Pancreas (tissue), 10 donors: Measurements from ENCODE around the gene KRT20. TPM values are rescaled to one million over a fixed set of nuclear protein-coding genes. Genes with fewer than 3 reads are reported as not detected.
A peak's percentile ranks its signal among the peaks of the same experiment; 100 is the strongest.

Experiments
- ATAC-seq, 4 donors: fragments of 200-7000 bp; cut with Tn5 transposase; one replicate each; pipeline versions ENCODE4 v1.8.0 to v1.9.1; 2020; ENCODE audit warnings: mild to moderate bottlenecking in 4 of 4, moderate library complexity in 4 of 4
- DNase-seq, 6 donors: peaks; one replicate each; pipeline ENCODE4 v3.0.0-alpha.2; 2020
- FAIRE-seq: peaks from 2 replicates; lab custom pipeline; 2012; peaks lifted over from hg19 to GRCh38; lab: Jason Lieb, UNC
- H3K27ac ChIP-seq, 4 donors: fragments of 200-600 bp; sonication (generic); 1 replicate in 3 of 4; 2 replicates in 1 of 4; pipeline versions ENCODE4 v1.5.0 to v1.8.0; 2020
- H3K27me3 ChIP-seq, 4 donors: fragments of 200-600 bp; one replicate each; pipeline ENCODE4 v1.8.0; 2021
- H3K36me3 ChIP-seq, 3 donors: fragments of 200-600 bp; sonication (generic) in 1 of 3; one replicate each; pipeline versions ENCODE4 v1.5.0 to v1.8.0; 2020 to 2021
- H3K4me1 ChIP-seq, 3 donors: fragments of 200-600 bp; one replicate each; pipeline ENCODE4 v1.8.0; 2021
- H3K4me3 ChIP-seq, 4 donors: fragments of 200-600 bp; sonication (generic) in 2 of 4; one replicate each; pipeline versions ENCODE4 v1.5.0 to v1.8.0; 2020 to 2021
- H3K9me3 ChIP-seq, 4 donors: fragments of 200-600 bp; one replicate each; pipeline ENCODE4 v1.8.0; 2021
- CTCF ChIP-seq, 4 donors: fragments of 200-600 bp; sonication (generic) in 3 of 4; IDR thresholded peaks; one replicate each; pipeline versions ENCODE4 v1.5.0 to v1.8.0; 2021; ENCODE audit warnings: antibody characterized with exemption in 4 of 4
- WGBS, 2 donors: extraction: QIAGEN DNeasy Blood & Tissue Kit; methylation state at CpG; one replicate each; pipeline ENCODE4 v1.1.7; 2013; 5-methylcytosine and 5-hydroxymethylcytosine counted together
- intact Hi-C, 3 donors: fragments of 100-400 bp; cut with DNase I; formaldehyde crosslinking; loops; one replicate each; pipeline versions ENCODE4 v1.11.1 to v1.14.2; 2022
- polyA plus RNA-seq, 2 donors: library from polyadenylated mRNA; stranded (reverse); fragments of 200-250 nt; gene quantifications; one replicate each; pipeline ENCODE4 v1.2.3, GENCODE V29; 2013
- total RNA-seq, 6 donors: library from RNA; stranded (reverse); fragmentation: NEBNext Ultra II Directional in 4 of 6; extraction: Animal tissue kit (Norgen Biotek cat#: 25700) in 4 of 6; gene quantifications; one replicate each; pipeline versions ENCODE4 v1.2.1 to v1.2.4, GENCODE V29; 2021 to 2023
- donor health status: healthy with polysubstance abuse.
- donor health status: DM: no; HTN: no; CAD: no; lungs with moderate emphysema.
- donor health status: DM: no; HTN: no; CAD: no.
- donor health status: control.
- donor health status: control.
- donor health status: Bipolar disorder and iron deficiency.
- donor health status: DM: yes; HTN: yes; CAD: no.
- donor health status: DM: no; HTN: no; CAD: no.
- donor health status: DM: no; HTN: no; CAD: no.
- donor health status: DM: yes; HTN: yes; CAD: no.

KRT20 gene
- total and polyA plus RNA-seq, 8 donors = 0.46 to 0.63 TPM; not detected in 6

- intact Hi-C loops = loop anchor here in 2 of 3 donors (10.0 kb wide), 3 partner anchors 622 to 762 kb away; partner anchors contain the start of gene KRT19 (in 1 of the 2)
- Histone ChIP-seq H3K27ac (peak overlapping the region in 2 of 4 donors; percentile 13 to 50), H3K4me3 (no peak overlapping the region), H3K9me3 (no peaks in the 10 kb centered on the region), H3K27me3 (no peaks in the 10 kb centered on the region), H3K4me1 (no peaks in the 10 kb centered on the region), H3K36me3 (no peaks in the 10 kb centered on the region)
- DNase-seq = no peak
- FAIRE-seq = no peak
- ATAC-seq = peak in 3 of 4 donors; percentile 65 to 86 (median 71)
- WGBS, 2 donors = 43 to 55% methylated on average over 12 of the region's 12 CpGs
- no peak for TF ChIP-seq CTCF (IDR thresholded peaks at IDR 0.05)
These were observed 18.2 kb upstream of the KRT20 start for GRCh38 chr17:40903129-40903847.

- Histone ChIP-seq H3K4me1 (no peaks in the 10 kb centered on the region), H3K36me3 (no peaks in the 10 kb centered on the region), H3K27ac (peak overlapping the region in 2 of 4 donors; percentile 13 to 50), H3K9me3 (no peaks in the 10 kb centered on the region), H3K27me3 (no peaks in the 10 kb centered on the region), H3K4me3 (no peak overlapping the region)
- 70 to 74% methylated on average over 4 of the region's 4 CpGs for WGBS, 2 donors
- no peak for ATAC-seq
- no peak for FAIRE-seq
- no peak for TF ChIP-seq CTCF (IDR thresholded peaks at IDR 0.05)
- DNase-seq = no peak
- intact Hi-C loops = loop anchor here in 2 of 3 donors (10.0 kb wide), 3 partner anchors 622 to 762 kb away; partner anchors contain the start of gene KRT19 (in 1 of the 2)
These were observed 17.5 kb upstream of the KRT20 start for GRCh38 chr17:40902498-40902897.

GRCh38 chr17:40901981-40902474, 17.0 kb upstream of the KRT20 start:
- FAIRE-seq = peak; percentile 59

GRCh38 chr17:40900809-40901356, 15.8 kb upstream of the KRT20 start:
- Histone ChIP-seq H3K4me1 (no peaks in the 10 kb centered on the region), H3K36me3 (no peaks in the 10 kb centered on the region), H3K9me3 (no peaks in the 10 kb centered on the region), H3K27me3 (no peaks in the 10 kb centered on the region), H3K4me3 (no peak overlapping the region), H3K27ac (no peak overlapping the region)
- TF ChIP-seq CTCF (IDR thresholded peaks at IDR 0.05) = no peak
- DNase-seq = no peak
- intact Hi-C loops = loop anchor here in 2 of 3 donors (10.0 kb wide), 3 partner anchors 624 to 764 kb away; partner anchors contain the start of gene KRT19 (in 1 of the 2)
- 48 to 62% methylated on average over 5 of the region's 5 CpGs for WGBS, 2 donors
- ATAC-seq = no peak
- FAIRE-seq = no peak

More at GRCh38 chr17:40901981-40902474, 17.0 kb upstream of the KRT20 start:
- WGBS, 2 donors = 43 to 47% methylated on average over 1 of the region's 1 CpG
- peak overlapping the region in 2 of 4 donors; percentile 19 to 50 for H3K27ac ChIP-seq
- no peaks in the 10 kb centered on the region for H3K9me3 ChIP-seq
- ATAC-seq = peak in 3 of 4 donors; percentile 18 to 44 (median 36)
- no peaks in the 10 kb centered on the region for H3K27me3 ChIP-seq
- DNase-seq = no peak
- intact Hi-C loops = loop anchor here in 2 of 3 donors (10.0 kb wide), 3 partner anchors 623 to 763 kb away; partner anchors contain the start of gene KRT19 (in 1 of the 2)
- H3K4me3 ChIP-seq = no peak overlapping the region
- no peaks in the 10 kb centered on the region for H3K36me3 ChIP-seq
- no peak for TF ChIP-seq CTCF (IDR thresholded peaks at IDR 0.05)
- no peaks in the 10 kb centered on the region for H3K4me1 ChIP-seq
